Ovary (tissue), 3 donors: ENCODE measurements around the gene FMO4.

ENCODE experiments used
- CTCF ChIP-seq, 3 donors: fragments of 450-650 bp in 2 of 3; fragments of 200-600 bp in 1 of 3; IDR thresholded peaks; one replicate each; pipeline versions ENCODE4 v1.5.1 to v1.8.0; 2016 to 2022; ENCODE audit warnings: antibody characterized with exemption in 3 of 3, mild to moderate bottlenecking in 1 of 3
- POLR2A ChIP-seq: fragments of 450-650 bp; IDR thresholded peaks from one replicate; pipeline ENCODE4 v1.6.1; 2017; ENCODE audit warnings: antibody characterized with exemption, mild to moderate bottlenecking, moderate library complexity
- donor health status: DM: no; HTN: no; CAD: no.

- TF ChIP-seq POLR2A (no peak), CTCF (IDR thresholded peaks at IDR 0.05) (no peak)
These were observed 3.3 kb upstream of the FMO4 start for GRCh38 chr1:171310661-171311087.
